Immature natural killer cell (primary cell): ENCODE results near the gene ROS1. TPM values are rescaled to one million over a fixed set of nuclear protein-coding genes. Genes with fewer than 3 reads are reported as not detected.
"Not testable (repeated sequence)": the region's sequence is repeated elsewhere in the genome, so short reads cannot be mapped to it uniquely, and the experiment has no call there.

Source experiments
- DNase-seq, 3 donors: peaks; one replicate each; pipeline ENCODE4 v3.0.0; 2022; ENCODE audit warnings: mixed read lengths in 1 of 3
- H3K27ac Mint-ChIP-seq, 6 donors: one replicate each; pipeline ENCODE4 v1.8.0; 2020; ENCODE audit warnings: mixed read lengths in 6 of 6, mild to moderate bottlenecking in 5 of 6, inconsistent platforms in 4 of 6, moderate library complexity in 3 of 6
- H3K27me3 Mint-ChIP-seq, 3 donors: one replicate each; pipeline ENCODE4 v1.8.0; 2020 to 2021; ENCODE audit warnings: low read depth in 3 of 3, mild to moderate bottlenecking in 3 of 3, mixed read lengths in 3 of 3, moderate library complexity in 3 of 3, inconsistent platforms in 1 of 3
- H3K36me3 Mint-ChIP-seq, 3 donors: one replicate each; pipeline ENCODE4 v1.8.0; 2020; ENCODE audit warnings: mixed read lengths in 3 of 3, inconsistent platforms in 2 of 3, mild to moderate bottlenecking in 2 of 3
- H3K4me1 Mint-ChIP-seq, 2 donors: one replicate each; pipeline ENCODE4 v1.8.0; 2020; ENCODE audit warnings: inconsistent platforms in 2 of 2, mild to moderate bottlenecking in 2 of 2, mixed read lengths in 2 of 2, moderate library complexity in 1 of 2
- H3K4me3 Mint-ChIP-seq, 5 donors: one replicate each; pipeline ENCODE4 v1.8.0; 2020; ENCODE audit warnings: mild to moderate bottlenecking in 5 of 5, mixed read lengths in 5 of 5, inconsistent platforms in 3 of 5, moderate library complexity in 3 of 5
- H3K9me3 Mint-ChIP-seq, 6 donors: one replicate each; pipeline ENCODE4 v1.8.0; 2020; ENCODE audit warnings: mild to moderate bottlenecking in 6 of 6, mixed read lengths in 6 of 6, inconsistent platforms in 4 of 6, moderate library complexity in 3 of 6
- polyA plus RNA-seq, 3 donors: library from polyadenylated mRNA; unstranded; fragments of 300-500 nt; fragmentation: Illumina TruSeq; gene quantifications; one replicate each; pipeline ENCODE4 v1.2.3, GENCODE V29; 2021

The ROS1 gene
- polyA plus RNA-seq, 3 donors from 2014 or later = not detected

GRCh38 chr6:117384659-117385058, 41.1 kb downstream of the ROS1 start:
- no peaks in the 10 kb centered on the region for H3K4me1 Mint-ChIP-seq
- H3K36me3 Mint-ChIP-seq = no peaks in the 10 kb centered on the region
- H3K27ac Mint-ChIP-seq = no peak overlapping the region
- H3K27me3 Mint-ChIP-seq = peaks cover 0 to 10% (median 4%) of the 10 kb centered on the region in 3 donors
- DNase-seq = no peak
- H3K4me3 Mint-ChIP-seq = no peak overlapping the region
- peaks cover 0 to 10% (median under 1%) of the 10 kb centered on the region in 6 donors for H3K9me3 Mint-ChIP-seq

GRCh38 chr6:117381749-117382148, 44.0 kb downstream of the ROS1 start:
- Mint-ChIP-seq H3K9me3 (peaks cover 0 to 10% (median under 1%) of the 10 kb centered on the region in 6 donors), H3K27ac (no peak overlapping the region), H3K27me3 (peaks cover 0 to 8% (median 4%) of the 10 kb centered on the region in 3 donors), H3K4me3 (no peak overlapping the region), H3K4me1 (no peaks in the 10 kb centered on the region), H3K36me3 (no peaks in the 10 kb centered on the region)
- DNase-seq = no peak

GRCh38 chr6:117380298-117380697, 45.4 kb downstream of the ROS1 start:
- H3K9me3 Mint-ChIP-seq = peaks cover 0 to 5% (median under 1%) of the 10 kb centered on the region in 6 donors
- H3K27me3 Mint-ChIP-seq = peaks cover 0 to 8% (median 4%) of the 10 kb centered on the region in 3 donors
- H3K4me3 Mint-ChIP-seq = no peak overlapping the region
- no peak for DNase-seq
- H3K36me3 Mint-ChIP-seq = no peaks in the 10 kb centered on the region
- H3K27ac Mint-ChIP-seq = no peak overlapping the region
- no peaks in the 10 kb centered on the region for H3K4me1 Mint-ChIP-seq

GRCh38 chr6:117375446-117375845, 50.3 kb downstream of the ROS1 start:
- Mint-ChIP-seq H3K27ac (no peak overlapping the region), H3K36me3 (no peaks in the 10 kb centered on the region), H3K9me3 (peaks cover 0 to 6% (median 0%) of the 10 kb centered on the region in 6 donors), H3K27me3 (peaks cover 0 to 15% (median 5%) of the 10 kb centered on the region in 3 donors), H3K4me1 (peaks cover 6% of the 10 kb centered on the region in 2 donors), H3K4me3 (no peak overlapping the region)
- no peak for DNase-seq

GRCh38 chr6:117373211-117373813, 52.4 kb downstream of the ROS1 start:
- no peak for DNase-seq
- peaks cover 0 to 6% (median 0%) of the 10 kb centered on the region in 6 donors for H3K9me3 Mint-ChIP-seq
- H3K27ac Mint-ChIP-seq = no peak overlapping the region
- H3K27me3 Mint-ChIP-seq = peaks cover 0 to 15% (median 5%) of the 10 kb centered on the region in 3 donors
- H3K4me1 Mint-ChIP-seq = peaks cover 6% of the 10 kb centered on the region in 2 donors
- H3K36me3 Mint-ChIP-seq = no peaks in the 10 kb centered on the region
- no peak overlapping the region for H3K4me3 Mint-ChIP-seq

GRCh38 chr6:117372289-117372688, 53.5 kb downstream of the ROS1 start:
- peaks cover 0 to 13% (median 5%) of the 10 kb centered on the region in 3 donors for H3K27me3 Mint-ChIP-seq
- H3K36me3 Mint-ChIP-seq, H3K9me3 Mint-ChIP-seq, DNase-seq, H3K4me1 Mint-ChIP-seq, H3K27ac Mint-ChIP-seq: not testable (repeated sequence)
- peak overlapping the region; percentile 20 to 84 (median 74) for H3K4me3 Mint-ChIP-seq

- DNase-seq = no peak
- no peaks in the 10 kb centered on the region for H3K36me3 Mint-ChIP-seq
- peaks cover 0 to 13% (median 5%) of the 10 kb centered on the region in 3 donors for H3K27me3 Mint-ChIP-seq
- H3K4me1 Mint-ChIP-seq = peaks cover 6% of the 10 kb centered on the region in 2 donors
- no peak overlapping the region for H3K27ac Mint-ChIP-seq
- peak overlapping the region in 1 of 5 donors; percentile 14 for H3K4me3 Mint-ChIP-seq
- H3K9me3 Mint-ChIP-seq = peaks cover 0 to 6% (median 0%) of the 10 kb centered on the region in 6 donors
These were observed 54.2 kb downstream of the ROS1 start for GRCh38 chr6:117371492-117371891.

GRCh38 chr6:117359581-117359980, 66.2 kb downstream of the ROS1 start:
- no peak for DNase-seq
- no peaks in the 10 kb centered on the region for H3K4me1 Mint-ChIP-seq
- no peak overlapping the region for H3K4me3 Mint-ChIP-seq
- H3K9me3 Mint-ChIP-seq = peaks cover 0 to 5% (median 0%) of the 10 kb centered on the region in 6 donors
- no peak overlapping the region for H3K27ac Mint-ChIP-seq
- H3K27me3 Mint-ChIP-seq = peaks cover 0 to 9% (median 3%) of the 10 kb centered on the region in 3 donors
- no peaks in the 10 kb centered on the region for H3K36me3 Mint-ChIP-seq

GRCh38 chr6:117354671-117355070, 71.1 kb downstream of the ROS1 start:
- H3K27me3 Mint-ChIP-seq = peaks cover 2 to 6% (median 3%) of the 10 kb centered on the region in 3 donors
- H3K27ac Mint-ChIP-seq = no peak overlapping the region
- H3K4me1 Mint-ChIP-seq = no peaks in the 10 kb centered on the region
- DNase-seq = no peak
- no peaks in the 10 kb centered on the region for H3K36me3 Mint-ChIP-seq
- no peak overlapping the region for H3K4me3 Mint-ChIP-seq
- peaks cover 0 to 2% (median 0%) of the 10 kb centered on the region in 6 donors for H3K9me3 Mint-ChIP-seq

- H3K27ac Mint-ChIP-seq = no peak overlapping the region
- DNase-seq = no peak
- no peaks in the 10 kb centered on the region for H3K9me3 Mint-ChIP-seq
These were observed 73.2 kb downstream of the ROS1 start for GRCh38 chr6:117352466-117353081.

GRCh38 chr6:117351521-117351920, 74.2 kb downstream of the ROS1 start:
- H3K9me3 Mint-ChIP-seq = no peaks in the 10 kb centered on the region
- DNase-seq = no peak
- H3K36me3 Mint-ChIP-seq = no peaks in the 10 kb centered on the region
- no peak overlapping the region for H3K27ac Mint-ChIP-seq
- H3K27me3 Mint-ChIP-seq = peaks cover 0 to 4% (median 2%) of the 10 kb centered on the region in 3 donors
- no peaks in the 10 kb centered on the region for H3K4me1 Mint-ChIP-seq
- H3K4me3 Mint-ChIP-seq = no peak overlapping the region

More at GRCh38 chr6:117352466-117353081, 73.2 kb downstream of the ROS1 start:
- Mint-ChIP-seq H3K36me3 (no peaks in the 10 kb centered on the region), H3K4me3 (no peak overlapping the region), H3K27me3 (peaks cover 0 to 8% (median 2%) of the 10 kb centered on the region in 3 donors), H3K4me1 (no peaks in the 10 kb centered on the region)

GRCh38 chr6:117346142-117346930, 79.4 kb downstream of the ROS1 start:
- no peaks in the 10 kb centered on the region for H3K4me1 Mint-ChIP-seq
- H3K27ac Mint-ChIP-seq = no peak overlapping the region
- H3K36me3 Mint-ChIP-seq = no peaks in the 10 kb centered on the region
- H3K27me3 Mint-ChIP-seq = peaks cover 0 to 7% (median 2%) of the 10 kb centered on the region in 3 donors
- DNase-seq = peak; percentile 11 to 16 (median 13)
- H3K4me3 Mint-ChIP-seq = no peak overlapping the region
- no peaks in the 10 kb centered on the region for H3K9me3 Mint-ChIP-seq

GRCh38 chr6:117345292-117345610, 80.5 kb downstream of the ROS1 start:
- H3K9me3 Mint-ChIP-seq = no peaks in the 10 kb centered on the region
- H3K4me1 Mint-ChIP-seq = no peaks in the 10 kb centered on the region
- H3K36me3 Mint-ChIP-seq = no peaks in the 10 kb centered on the region
- H3K27ac Mint-ChIP-seq = no peak overlapping the region
- no peak for DNase-seq
- peaks cover 0 to 7% (median 0%) of the 10 kb centered on the region in 3 donors for H3K27me3 Mint-ChIP-seq
- H3K4me3 Mint-ChIP-seq = no peak overlapping the region
